Activated T-cell treated with anti-CD3 and anti-CD28 coated beads, Interleukin-2, amount 50 U/mL, for 72 hours (primary cell): ENCODE measurements around the gene C2orf81. TPM values are rescaled to one million over a fixed set of nuclear protein-coding genes. Genes with fewer than 3 reads are reported as not detected.
A peak's percentile ranks its signal among the peaks of the same experiment; 100 is the strongest.
"Not testable (repeated sequence)": the region's sequence is repeated elsewhere in the genome, so short reads cannot be mapped to it uniquely, and the experiment has no call there.

Experiments
- ATAC-seq, 2 donors: fragments of 150-1000 bp; cut with Tn5 transposase; replicated peaks in 1 of 2; 2 replicates each; pipeline ENCODE4 v1.10.0; 2021; ENCODE audit warnings: moderate library complexity in 2 of 2, mild to moderate bottlenecking in 1 of 2
- DNase-seq, 2 donors: peaks; one replicate each; pipeline ENCODE4 v3.0.0; 2021 to 2022; ENCODE audit warnings: mixed read lengths in 1 of 2
- H3K27ac Mint-ChIP-seq: one replicate; pipeline ENCODE4 v1.8.0; 2022; ENCODE audit warnings: mild to moderate bottlenecking, moderate library complexity, mixed read lengths
- H3K27me3 Mint-ChIP-seq: one replicate; pipeline ENCODE4 v1.8.0; 2022; ENCODE audit warnings: low read depth, mixed read lengths
- H3K36me3 Mint-ChIP-seq, 2 donors: one replicate each; pipeline ENCODE4 v1.8.0; 2022; ENCODE audit warnings: mixed read lengths in 2 of 2, mild to moderate bottlenecking in 1 of 2; ENCODE audit not compliant: insufficient read depth in 2 of 2
- H3K4me1 Mint-ChIP-seq: one replicate; pipeline ENCODE4 v1.8.0; 2022; ENCODE audit warnings: low read depth, mixed read lengths
- H3K4me3 Mint-ChIP-seq, 2 donors: one replicate each; pipeline ENCODE4 v1.8.0; 2022; ENCODE audit warnings: mild to moderate bottlenecking in 2 of 2, mixed read lengths in 2 of 2, moderate library complexity in 2 of 2
- H3K9me3 Mint-ChIP-seq, 2 donors: one replicate each; pipeline ENCODE4 v1.8.0; 2022; ENCODE audit warnings: mixed read lengths in 2 of 2
- total RNA-seq, 2 donors: library from RNA; stranded (reverse); gene quantifications; one replicate each; pipeline ENCODE4 v1.2.3, GENCODE V29; 2022

The C2orf81 gene
- total RNA-seq, 2 donors from 2014 or later: 3.7 to 4.9 TPM

DNA sequence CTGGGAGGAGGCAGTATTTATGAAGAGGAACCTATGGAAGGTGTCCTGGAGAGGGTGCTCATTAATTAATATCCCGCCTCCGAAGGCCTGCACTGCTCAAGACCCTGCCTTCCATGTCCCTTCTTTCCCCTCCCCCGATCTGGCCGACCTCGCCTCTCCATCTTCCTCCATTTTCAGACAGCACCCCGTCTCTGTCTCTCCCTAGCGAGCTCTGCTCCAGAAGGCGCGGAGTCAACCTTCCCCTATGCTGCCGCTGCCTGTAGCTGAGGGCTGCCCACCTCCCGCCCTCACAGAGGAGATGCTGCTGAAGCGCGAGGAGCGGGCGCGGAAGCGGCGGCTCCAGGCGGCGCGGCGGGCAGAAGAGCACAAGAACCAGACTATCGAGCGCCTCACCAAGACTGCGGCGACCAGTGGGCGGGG is 35.7 kb upstream of the C2orf81 start:
- peak overlapping the region; percentile 95 to 96 for H3K4me3 Mint-ChIP-seq
- H3K9me3 Mint-ChIP-seq: no peaks in the 10 kb centered on the region
- H3K27me3 Mint-ChIP-seq: no peaks in the 10 kb centered on the region
- ATAC-seq (no peak), DNase-seq (no peak)
- H3K27ac Mint-ChIP-seq: peak overlapping the region; percentile 93
- peaks cover 51% of the 10 kb centered on the region for H3K4me1 Mint-ChIP-seq
- peaks cover 5 to 14% of the 10 kb centered on the region in 2 donors for H3K36me3 Mint-ChIP-seq

DNA sequence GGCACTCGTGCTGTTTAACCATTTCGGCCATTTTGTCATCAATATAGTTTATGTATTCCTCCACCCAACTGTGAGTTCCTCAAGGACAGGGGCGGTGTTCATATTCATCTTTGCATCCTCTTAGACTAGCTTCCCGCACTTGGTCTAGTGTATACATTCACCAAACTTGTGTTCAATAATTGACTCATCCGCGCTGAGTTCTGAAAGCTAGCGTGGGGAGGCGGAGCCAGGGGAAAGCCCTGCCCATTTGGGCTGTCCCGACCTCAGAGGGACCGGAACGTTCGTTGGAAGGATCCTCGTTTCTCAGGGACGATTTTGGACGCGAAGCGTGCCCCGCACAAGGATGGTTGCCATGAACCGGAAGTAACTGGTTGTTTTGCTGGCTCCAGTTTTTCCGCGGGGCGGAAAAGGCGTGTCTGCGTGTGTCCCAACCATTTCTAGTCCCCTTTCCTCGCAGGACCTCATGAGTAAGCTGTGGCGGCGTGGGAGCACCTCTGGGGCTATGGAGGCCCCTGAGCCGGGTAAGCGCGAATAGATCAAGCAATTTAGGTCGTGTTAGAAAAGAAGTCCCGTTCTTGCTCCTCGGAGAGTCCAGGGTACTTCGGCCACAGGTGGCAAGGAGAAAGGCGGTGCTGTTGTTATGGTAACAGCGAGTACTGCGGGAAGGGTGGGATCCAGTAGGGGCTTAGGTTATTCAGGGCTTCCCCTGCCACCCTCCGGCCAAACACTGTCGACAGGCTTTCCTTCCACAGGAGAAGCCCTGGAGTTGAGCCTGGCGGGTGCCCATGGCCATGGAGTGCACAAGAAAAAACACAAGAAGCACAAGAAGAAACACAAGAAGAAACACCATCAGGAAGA is 33.5 kb upstream of the C2orf81 start, which contains the start of gene INO80B:
Gene INO80B (plus strand): TSS at position 434 of the 858 bp plus-strand sequence. CDS start 30 bp downstream, at position 464.
- H3K36me3 Mint-ChIP-seq: peaks cover 5 to 10% of the 10 kb centered on the region in 2 donors
- peak within 1 kb of the TSS; percentile 93 for H3K27ac Mint-ChIP-seq
- peak; percentile 57 to 59 for ATAC-seq
- peak; percentile 97 to 98 for DNase-seq
- no peaks in the 10 kb centered on the region for H3K27me3 Mint-ChIP-seq
- H3K9me3 Mint-ChIP-seq: no peaks in the 10 kb centered on the region
- H3K4me3 Mint-ChIP-seq: peak within 1 kb of the TSS; percentile 95 to 96
- peaks cover 43% of the 10 kb centered on the region for H3K4me1 Mint-ChIP-seq

DNA sequence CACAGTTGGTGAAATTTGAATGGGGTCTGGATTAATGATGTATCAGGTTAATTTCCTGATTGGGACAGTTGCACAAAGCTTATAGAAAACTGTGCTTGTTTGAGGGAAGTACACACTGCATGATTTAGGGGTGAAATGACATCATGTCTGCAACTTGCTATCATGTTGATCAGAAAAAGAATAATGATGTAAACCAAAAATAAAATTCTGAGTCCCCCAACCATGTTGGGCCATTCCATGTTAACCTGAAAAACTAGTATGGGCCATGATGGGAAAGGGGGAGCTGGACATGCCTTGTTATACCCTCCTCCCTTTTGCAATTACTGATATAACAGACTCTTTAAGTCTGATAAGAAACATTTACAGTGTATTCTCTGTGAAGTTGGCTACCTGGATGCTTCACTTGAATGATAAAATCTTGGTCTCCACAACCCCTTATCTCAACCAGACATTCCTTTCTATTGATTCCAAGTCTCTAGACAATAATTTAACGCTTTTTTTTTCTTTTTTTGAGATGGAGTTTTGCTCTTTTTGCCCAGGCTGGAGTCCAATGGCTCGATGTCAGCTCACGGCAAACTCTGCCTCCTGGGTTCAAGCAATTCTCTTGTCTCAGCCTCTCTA is 29.3 kb upstream of the C2orf81 start:
- Mint-ChIP-seq H3K27ac (no peak overlapping the region), H3K4me1 (peaks cover 19% of the 10 kb centered on the region), H3K27me3 (no peaks in the 10 kb centered on the region), H3K36me3 (peaks cover 0 to 3% of the 10 kb centered on the region in 2 donors), H3K9me3 (no peaks in the 10 kb centered on the region), H3K4me3 (no peak overlapping the region)
- no peak for ATAC-seq
- no peak for DNase-seq

DNA sequence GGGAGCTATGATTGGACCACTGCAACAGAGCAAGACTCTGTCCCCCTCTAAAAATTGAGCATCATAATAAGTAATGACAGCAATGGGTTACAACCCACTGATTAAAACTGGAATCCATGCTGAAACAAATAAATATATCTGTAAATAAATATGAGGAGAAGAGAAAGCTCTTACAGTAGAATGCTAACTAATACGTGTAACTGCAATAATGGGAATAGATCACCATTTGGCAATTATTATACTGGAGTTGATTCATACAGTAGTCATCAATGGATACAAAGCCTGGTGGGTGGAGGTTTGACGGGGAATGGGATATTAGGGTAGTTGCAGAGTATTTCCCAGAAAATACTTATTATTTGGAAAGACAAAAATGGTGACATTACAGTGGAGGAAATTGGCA is 27.4 kb upstream of the C2orf81 start:
- Mint-ChIP-seq H3K4me1 (peaks cover 5% of the 10 kb centered on the region), H3K36me3 (no peaks in the 10 kb centered on the region), H3K9me3 (no peaks in the 10 kb centered on the region), H3K4me3 (no peak overlapping the region), H3K27ac (no peak overlapping the region), H3K27me3 (peaks cover 10% of the 10 kb centered on the region)
- DNase-seq (no peak), ATAC-seq (no peak)

DNA sequence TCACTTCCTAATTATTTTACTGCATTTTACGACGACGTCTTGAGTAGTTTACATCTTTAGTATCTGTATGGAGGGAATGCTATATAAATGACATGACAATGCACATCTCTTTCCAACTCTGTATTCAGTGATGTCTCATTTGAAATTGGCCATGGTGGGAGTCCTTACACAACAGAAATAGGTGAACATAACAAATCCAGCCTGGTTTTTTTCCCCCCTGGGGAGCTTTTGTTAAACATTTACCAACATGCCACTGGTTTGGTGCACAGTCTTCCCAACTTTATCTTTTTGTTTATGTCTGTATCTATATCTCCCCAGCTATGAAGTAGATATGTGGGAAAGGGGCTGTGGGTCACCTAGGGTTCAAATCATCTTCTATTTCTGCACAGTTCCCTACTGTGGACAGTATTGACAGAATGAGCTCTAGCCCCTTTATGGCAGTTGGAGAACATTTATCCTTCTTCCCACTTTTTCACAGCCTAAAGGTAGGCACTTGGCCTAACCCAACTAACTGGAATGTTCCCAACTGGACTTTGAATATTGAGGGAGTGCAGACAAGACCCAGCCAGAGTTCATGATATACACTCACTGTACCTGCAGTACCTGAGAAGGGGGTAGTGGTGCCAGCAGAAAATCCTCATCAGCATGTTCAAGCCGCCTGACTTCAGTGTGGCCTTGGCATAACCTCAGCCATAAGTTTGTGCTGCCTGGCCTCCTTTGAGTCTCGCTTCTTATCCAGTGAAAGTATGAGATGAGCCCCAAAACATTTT is 26.0 kb upstream of the C2orf81 start:
- H3K4me1 Mint-ChIP-seq: peaks cover 3% of the 10 kb centered on the region
- no peaks in the 10 kb centered on the region for H3K9me3 Mint-ChIP-seq
- H3K27ac Mint-ChIP-seq: no peak overlapping the region
- H3K36me3 Mint-ChIP-seq: no peaks in the 10 kb centered on the region
- ATAC-seq (no peak), DNase-seq (no peak)
- peaks cover 13% of the 10 kb centered on the region for H3K27me3 Mint-ChIP-seq
- H3K4me3 Mint-ChIP-seq: no peak overlapping the region

DNA sequence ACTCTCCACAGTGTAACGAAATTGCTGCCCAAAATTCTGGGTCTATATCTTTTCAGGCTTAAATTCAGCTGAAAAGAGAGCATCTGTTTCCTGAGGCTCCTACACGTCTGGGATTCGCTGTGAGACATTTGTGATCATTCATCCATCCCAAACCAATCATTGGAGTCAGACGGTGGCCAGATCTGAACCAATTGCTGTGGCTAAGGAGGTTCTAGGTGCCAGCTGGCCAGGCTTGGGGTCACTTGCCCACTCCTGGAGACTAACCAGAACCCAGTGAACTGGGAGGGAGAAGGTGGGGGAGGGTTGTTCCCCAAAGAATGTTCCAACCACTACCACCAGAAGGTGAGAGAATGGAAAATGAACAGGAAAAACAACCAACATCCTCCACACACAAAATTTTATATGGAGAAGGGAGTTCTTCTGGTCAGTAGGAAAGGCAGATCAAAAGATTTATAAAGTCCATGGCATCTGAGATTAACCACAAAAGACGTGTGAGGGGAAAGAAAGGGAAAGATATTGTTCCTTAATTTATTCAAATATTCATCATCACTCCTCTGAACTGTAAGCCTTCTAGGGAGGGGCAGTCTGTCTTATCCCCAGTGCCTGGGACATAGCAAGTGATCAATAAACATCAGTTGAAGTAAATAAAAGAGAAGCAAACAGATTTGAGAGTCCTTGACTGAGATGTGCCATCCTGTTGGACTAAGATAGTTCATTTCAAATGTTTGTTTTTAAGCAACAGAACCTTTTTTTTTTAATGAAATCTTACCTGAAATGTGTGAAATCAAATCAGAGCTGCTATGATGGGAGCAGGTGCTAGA is 23.3 kb upstream of the C2orf81 start:
- Mint-ChIP-seq H3K27me3 (peaks cover 28% of the 10 kb centered on the region), H3K36me3 (no peaks in the 10 kb centered on the region), H3K4me3 (no peak overlapping the region), H3K4me1 (peaks cover 5% of the 10 kb centered on the region), H3K27ac (no peak overlapping the region), H3K9me3 (no peaks in the 10 kb centered on the region)
- ATAC-seq: no peak
- DNase-seq: no peak

DNA sequence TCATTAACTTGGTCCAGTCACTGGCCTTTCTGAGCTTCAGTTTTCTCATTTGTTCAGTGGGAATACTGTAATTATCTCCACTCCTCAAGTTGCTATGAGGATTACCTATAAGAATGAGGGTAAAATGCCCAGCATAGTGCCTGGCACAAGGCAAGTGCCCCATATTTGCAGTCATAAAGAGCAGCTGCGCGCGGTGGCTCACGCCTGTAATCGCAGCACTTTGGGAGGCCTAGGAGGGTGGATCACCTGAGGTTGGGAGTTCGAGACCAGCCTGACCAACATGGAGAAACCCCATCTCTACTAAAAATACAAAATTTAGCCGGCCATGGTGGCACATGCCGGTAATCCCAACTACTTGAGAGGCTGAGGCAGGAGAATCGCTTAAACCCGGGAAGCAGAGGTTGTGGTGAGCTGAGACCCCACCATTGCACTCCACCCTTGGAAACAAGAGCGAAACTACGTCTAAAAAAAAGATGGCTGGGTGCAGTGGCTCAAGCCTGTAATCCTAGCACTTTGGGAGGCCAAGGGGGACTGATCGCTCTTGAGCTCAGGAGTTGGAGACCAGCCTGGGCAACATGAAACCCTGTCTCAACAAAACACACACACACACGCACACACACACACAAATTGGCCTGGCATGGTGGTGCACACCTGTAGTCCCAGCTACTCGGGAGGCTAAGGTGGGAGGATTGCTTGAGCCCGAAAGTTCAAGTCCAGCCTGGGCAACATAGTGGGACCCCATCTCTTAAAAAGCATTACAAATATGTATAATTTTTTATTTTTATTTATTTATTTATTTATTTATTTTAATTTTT is 21.3 kb upstream of the C2orf81 start:
- DNase-seq, H3K36me3 Mint-ChIP-seq, H3K9me3 Mint-ChIP-seq, H3K27ac Mint-ChIP-seq, ATAC-seq: not testable (repeated sequence)
- Mint-ChIP-seq H3K4me1 (peaks cover 10% of the 10 kb centered on the region), H3K4me3 (peak overlapping the region; percentile 78 to 83), H3K27me3 (peaks cover 47% of the 10 kb centered on the region)

DNA sequence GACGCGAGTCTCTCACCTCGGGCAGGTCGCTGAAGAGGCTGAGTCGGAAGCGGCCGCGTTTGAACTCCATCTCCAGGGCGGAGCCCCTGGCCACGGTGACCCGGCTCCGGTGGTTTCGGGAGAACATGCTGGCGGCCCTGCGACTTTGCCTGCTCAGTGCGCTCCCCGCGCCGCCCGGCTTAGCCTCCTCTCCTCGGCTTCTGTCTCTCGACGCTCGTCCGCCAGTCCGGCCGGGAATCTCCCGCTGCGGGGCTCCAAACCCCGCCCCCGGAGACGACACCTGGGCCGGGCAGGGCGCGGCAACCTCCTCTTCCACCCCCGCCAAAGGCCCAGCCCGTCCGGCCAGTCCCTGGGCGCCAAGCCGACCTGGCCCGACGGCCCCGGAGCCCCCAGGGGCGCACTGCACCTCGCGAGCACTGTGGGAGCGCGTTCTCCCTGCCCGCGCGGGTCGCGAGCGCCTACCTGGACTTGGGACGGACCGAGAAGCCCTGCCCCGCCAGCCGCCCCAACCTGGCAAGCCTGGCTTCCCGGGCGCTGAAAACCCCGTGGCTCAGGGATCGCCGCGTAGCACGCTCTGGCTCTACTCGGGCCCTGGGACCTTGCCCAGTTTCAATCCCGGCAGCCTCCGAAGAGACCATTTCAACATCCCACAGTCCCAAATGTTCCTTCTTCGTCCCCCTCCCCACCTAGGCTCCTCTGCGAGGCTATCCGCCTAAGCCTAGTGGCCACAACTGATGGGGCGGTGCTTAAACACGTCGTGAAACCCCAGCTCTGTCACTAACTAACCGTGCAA is 20.5 kb upstream of the C2orf81 start, which contains the start of gene RTKN:
Gene RTKN (minus strand): TSS at position 248 of the 793 bp plus-strand sequence. CDS start 121 bp downstream, at position 127.
- Mint-ChIP-seq H3K4me1 (peaks cover 10% of the 10 kb centered on the region), H3K27me3 (peaks cover 47% of the 10 kb centered on the region), H3K4me3 (peak within 1 kb of the TSS; percentile 78 to 83), H3K27ac (peak within 1 kb of the TSS; percentile 40), H3K9me3 (no peaks in the 10 kb centered on the region), H3K36me3 (no peaks in the 10 kb centered on the region)
- DNase-seq (peak; percentile 49 to 60), ATAC-seq (peak; percentile 63 to 69)

DNA sequence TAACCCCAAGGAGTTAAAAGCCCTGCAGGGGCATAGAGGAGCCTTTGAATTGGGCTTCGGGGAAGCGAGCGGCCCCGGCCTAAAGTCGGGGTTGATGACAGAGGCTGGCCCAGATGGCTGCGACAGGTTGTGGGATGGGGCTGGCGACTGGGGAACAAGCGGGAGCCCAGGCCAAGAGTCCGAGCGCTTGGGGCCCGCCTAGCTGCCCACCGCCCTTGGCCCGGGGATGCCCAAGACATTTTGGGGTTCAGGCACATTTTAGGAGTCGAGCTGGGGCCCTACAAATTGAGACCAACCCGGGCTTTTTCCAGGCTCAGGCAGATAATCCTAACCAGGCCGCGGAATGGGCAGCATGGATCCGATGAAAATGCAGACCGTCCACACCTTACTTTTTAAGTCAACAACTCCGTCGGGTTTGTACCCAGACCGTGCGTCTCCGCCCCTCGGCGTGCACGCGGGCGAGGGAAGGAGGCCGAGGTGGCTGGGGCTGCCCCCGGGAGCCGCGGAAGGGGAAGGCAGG is 19.8 kb upstream of the C2orf81 start:
- H3K9me3 Mint-ChIP-seq: no peaks in the 10 kb centered on the region
- no peaks in the 10 kb centered on the region for H3K36me3 Mint-ChIP-seq
- H3K27ac Mint-ChIP-seq: no peak overlapping the region
- DNase-seq: no peak
- peaks cover 47% of the 10 kb centered on the region for H3K27me3 Mint-ChIP-seq
- peak overlapping the region; percentile 65 to 78 for H3K4me3 Mint-ChIP-seq
- no peak for ATAC-seq
- H3K4me1 Mint-ChIP-seq: peaks cover 10% of the 10 kb centered on the region

DNA sequence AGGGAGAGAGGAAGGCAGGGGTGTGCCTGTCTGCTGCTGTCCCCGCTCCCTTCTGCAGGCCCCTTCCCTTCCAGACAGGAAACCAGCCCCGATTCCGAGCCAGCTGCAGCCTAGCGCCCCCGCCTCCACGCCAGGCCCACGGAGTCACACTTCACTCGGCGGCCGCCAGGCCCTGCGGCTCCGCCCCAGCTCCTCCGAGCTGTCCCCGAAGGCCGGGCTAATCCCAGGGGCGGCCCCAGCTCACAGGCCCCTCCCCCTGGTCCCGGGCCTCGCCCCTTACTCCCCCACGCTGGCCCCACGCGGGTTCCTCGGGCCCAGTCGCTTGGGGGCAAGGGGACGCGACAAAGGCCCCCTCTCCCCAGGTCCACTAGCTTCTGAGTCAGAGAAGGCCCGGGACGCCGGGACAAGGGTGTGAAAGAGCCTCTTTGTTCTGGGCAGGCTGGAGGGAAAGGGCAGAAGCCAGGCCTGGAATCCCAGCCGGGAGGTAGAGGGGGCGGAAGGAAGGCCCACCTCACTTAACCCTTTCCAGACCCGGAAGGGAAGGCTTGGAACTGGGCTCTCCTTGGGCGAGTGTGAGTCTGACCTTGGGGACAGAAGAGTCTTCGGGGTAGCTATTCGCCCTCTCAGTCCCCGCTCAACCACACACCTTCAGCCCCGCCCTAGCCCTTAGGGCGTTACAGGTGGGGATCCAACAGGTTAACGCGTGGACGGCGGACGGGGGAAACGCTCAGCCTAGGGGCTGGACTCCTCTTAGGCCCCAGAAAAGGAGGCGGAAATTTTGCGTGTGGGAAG is 19.2 kb upstream of the C2orf81 start:
- H3K27me3 Mint-ChIP-seq: peaks cover 47% of the 10 kb centered on the region
- no peaks in the 10 kb centered on the region for H3K36me3 Mint-ChIP-seq
- peak; percentile 56 to 70 for DNase-seq
- no peaks in the 10 kb centered on the region for H3K9me3 Mint-ChIP-seq
- H3K27ac Mint-ChIP-seq: no peak overlapping the region
- peaks cover 10% of the 10 kb centered on the region for H3K4me1 Mint-ChIP-seq
- peak overlapping the region; percentile 65 to 78 for H3K4me3 Mint-ChIP-seq
- peak; percentile 86 to 87 for ATAC-seq
